GM23338 (cell line): ENCODE data around the gene GJD2. TPM values are rescaled to one million over a fixed set of nuclear protein-coding genes. Genes with fewer than 3 reads are reported as not detected.

ENCODE experiments used
- ATAC-seq: fragments of 200-7000 bp; cut with Tn5 transposase; 3 replicates; pipeline ENCODE4 v1.9.1; 2020
- DNase-seq: peaks from one replicate; pipeline ENCODE4 v3.0.0-alpha.2; 2015; ENCODE audit warnings: low spot score
- H2AFZ ChIP-seq: fragments of 200-600 bp; sonication (generic); 2 replicates; pipeline ENCODE4 v1.8.0; 2016; ENCODE audit warnings: antibody characterized with exemption, mild to moderate bottlenecking, moderate library complexity
- H3F3A ChIP-seq: fragments of 200-600 bp; sonication (generic); replicated peaks from 2 replicates; pipeline ENCODE4 v1.8.0; 2017; ENCODE audit warnings: antibody characterized with exemption, mixed run types, low read depth
- H3K27ac ChIP-seq: fragments of 200-600 bp; sonication (generic); 2 replicates; pipeline ENCODE4 v1.6.1; 2016; ENCODE audit warnings: low read depth
- H3K27me3 ChIP-seq: fragments of 200-600 bp; sonication (generic); 2 replicates; pipeline ENCODE4 v1.8.0; 2016; ENCODE audit warnings: mild to moderate bottlenecking, mixed run types, moderate library complexity; ENCODE audit not compliant: insufficient read depth
- H3K36me3 ChIP-seq: fragments of 200-600 bp; sonication (generic); 2 replicates; pipeline ENCODE4 v1.8.0; 2016; ENCODE audit warnings: mild to moderate bottlenecking; ENCODE audit not compliant: insufficient read depth
- H3K4me1 ChIP-seq: fragments of 200-600 bp; sonication (generic); 2 replicates; pipeline ENCODE4 v1.8.0; 2016; ENCODE audit warnings: mild to moderate bottlenecking, moderate library complexity; ENCODE audit not compliant: insufficient read depth
- H3K4me2 ChIP-seq: fragments of 200-600 bp; sonication (generic); 2 replicates; pipeline ENCODE4 v1.7.1; 2017; ENCODE audit warnings: mixed run types
- H3K4me3 ChIP-seq: fragments of 200-600 bp; sonication (generic); 2 replicates; pipeline ENCODE4 v1.6.1; 2016; ENCODE audit warnings: mixed run types
- H3K79me2 ChIP-seq: fragments of 200-600 bp; sonication (generic); replicated peaks from 2 replicates; pipeline ENCODE4 v1.8.0; 2017; ENCODE audit warnings: mild to moderate bottlenecking; ENCODE audit not compliant: insufficient read depth
- H3K9me2 ChIP-seq: fragments of 200-600 bp; sonication (generic); 2 replicates; pipeline ENCODE4 v1.8.0; 2017; ENCODE audit not compliant: insufficient read depth
- H4K20me1 ChIP-seq: fragments of 200-600 bp; sonication (generic); replicated peaks from 2 replicates; pipeline ENCODE4 v1.8.0; 2017; ENCODE audit warnings: mild to moderate bottlenecking; ENCODE audit not compliant: insufficient read depth
- H3K27ac Mint-ChIP-seq: 2 replicates; pipeline ENCODE4 v1.8.0; 2020; ENCODE audit warnings: inconsistent platforms, mild to moderate bottlenecking, moderate library complexity, mixed read lengths
- H3K27me3 Mint-ChIP-seq: 3 replicates; pipeline ENCODE4 v1.8.0; 2022; ENCODE audit warnings: low read depth, mild to moderate bottlenecking, moderate library complexity, mixed read lengths, inconsistent platforms; ENCODE audit not compliant: insufficient read depth, poor library complexity
- H3K36me3 Mint-ChIP-seq: 3 replicates; pipeline ENCODE4 v1.8.0; 2021; ENCODE audit warnings: low read depth, mild to moderate bottlenecking, inconsistent platforms, moderate library complexity, mixed read lengths
- H3K4me1 Mint-ChIP-seq: 3 replicates; pipeline ENCODE4 v1.8.0; 2020; ENCODE audit warnings: mild to moderate bottlenecking, inconsistent platforms, mixed read lengths
- H3K4me3 Mint-ChIP-seq: 3 replicates; pipeline ENCODE4 v1.8.0; 2021; ENCODE audit warnings: moderate library complexity, mild to moderate bottlenecking, inconsistent platforms, mixed read lengths
- H3K9me3 Mint-ChIP-seq: 3 replicates; pipeline ENCODE4 v1.8.0; 2020; ENCODE audit warnings: moderate library complexity, mild to moderate bottlenecking, inconsistent platforms, mixed read lengths
- EZH2phosphoT487 ChIP-seq: fragments of 200-600 bp; sonication (generic); IDR thresholded peaks from one replicate; pipeline ENCODE4 v1.8.1; 2018; ENCODE audit warnings: antibody characterized with exemption; ENCODE audit not compliant: unreplicated experiment
- POLR2AphosphoS5 ChIP-seq: IDR thresholded peaks from 2 replicates; pipeline ENCODE4 v1.6.1; 2016; ENCODE audit warnings: antibody characterized with exemption, low read depth
- polyA plus RNA-seq: library from polyadenylated mRNA; unstranded; fragments of >200 nt; fragmentation: Nextera tagmentation; extraction: Ambion mirVana; gene quantifications from 2 replicates; pipeline ENCODE4 v1.2.1, GENCODE V29; 2016
- total RNA-seq: library from RNA; depleted of rRNA; stranded (reverse); fragments of >200 nt; shearing (Covaris generic); gene quantifications from 2 replicates; pipeline ENCODE4 v1.2.3, GENCODE V29; 2014
- TF ChIP-seq, protein P1 (sequence below), 2 experiments: fragments of 200-600 bp in 1 of 2; sonication (generic) in 1 of 2; conservative IDR thresholded peaks; 2 replicates each; pipeline versions ENCODE4 v1.5.1 to v1.6.1; 2016 to 2017; ENCODE audit warnings: antibody characterized with exemption in 2 of 2, low read depth in 2 of 2, mild to moderate bottlenecking in 2 of 2, moderate library complexity in 1 of 2
- TF ChIP-seq, protein P2 (sequence below): fragments of 250-450 bp; sonication (Bioruptor Pico); IDR thresholded peaks from 2 replicates; pipeline ENCODE4 v1.5.0; 2020; ENCODE audit warnings: mild to moderate bottlenecking, moderate library complexity

Gene GJD2
- total and polyA plus RNA-seq, 2 experiments from 2014 or later = 0.29 to 0.63 TPM

DNA sequence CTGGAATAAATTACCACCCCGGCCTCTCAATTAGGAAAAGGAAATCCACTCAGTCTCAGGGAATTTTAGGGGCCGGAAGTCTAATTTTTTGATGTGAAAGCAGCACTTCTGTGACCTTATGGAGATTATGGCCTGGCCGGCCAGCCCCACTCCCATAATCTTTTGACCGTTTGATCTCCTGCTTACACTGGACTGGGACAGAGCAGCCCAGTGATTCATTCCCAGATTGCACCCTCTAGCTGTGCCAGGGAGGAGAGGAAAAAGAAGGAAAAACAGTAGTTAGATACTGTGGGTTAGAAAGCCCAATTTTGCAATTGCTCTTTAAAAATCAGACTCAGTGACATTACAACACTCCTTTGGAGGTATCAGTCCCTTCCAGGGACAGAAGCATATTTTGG is 32.4 kb downstream of the GJD2 start:
- H3K4me3 Mint-ChIP-seq = peak overlapping the region; percentile 63
- peak; percentile 20 for DNase-seq
- Histone ChIP-seq H3K27me3 (no peaks in the 10 kb centered on the region), H4K20me1 (no peaks in the 10 kb centered on the region), H3K9me2 (no peaks in the 10 kb centered on the region), H3F3A (no peaks in the 10 kb centered on the region), H2AFZ (peak overlapping the region; percentile 93), H3K36me3 (no peaks in the 10 kb centered on the region), H3K4me1 (peaks cover 40% of the 10 kb centered on the region), H3K4me2 (peak overlapping the region; percentile 67), H3K4me3 (peak overlapping the region; percentile 47), H3K79me2 (no peaks in the 10 kb centered on the region), H3K27ac (no peak overlapping the region)
- peaks cover 9% of the 10 kb centered on the region; the same call in 2 of the 3 replicates for H3K9me3 Mint-ChIP-seq
- peaks cover 2% of the 10 kb centered on the region for H3K27me3 Mint-ChIP-seq
- 0 out of 3 replicates have a peak, but pooled peaks cover 4% of the 10 kb centered on the region for H3K36me3 Mint-ChIP-seq
- H3K27ac Mint-ChIP-seq = no peak overlapping the region; the same call in 1 of the 2 replicates
- no peak for TF ChIP-seq EZH2phosphoT487
- TF ChIP-seq, protein P1, sequence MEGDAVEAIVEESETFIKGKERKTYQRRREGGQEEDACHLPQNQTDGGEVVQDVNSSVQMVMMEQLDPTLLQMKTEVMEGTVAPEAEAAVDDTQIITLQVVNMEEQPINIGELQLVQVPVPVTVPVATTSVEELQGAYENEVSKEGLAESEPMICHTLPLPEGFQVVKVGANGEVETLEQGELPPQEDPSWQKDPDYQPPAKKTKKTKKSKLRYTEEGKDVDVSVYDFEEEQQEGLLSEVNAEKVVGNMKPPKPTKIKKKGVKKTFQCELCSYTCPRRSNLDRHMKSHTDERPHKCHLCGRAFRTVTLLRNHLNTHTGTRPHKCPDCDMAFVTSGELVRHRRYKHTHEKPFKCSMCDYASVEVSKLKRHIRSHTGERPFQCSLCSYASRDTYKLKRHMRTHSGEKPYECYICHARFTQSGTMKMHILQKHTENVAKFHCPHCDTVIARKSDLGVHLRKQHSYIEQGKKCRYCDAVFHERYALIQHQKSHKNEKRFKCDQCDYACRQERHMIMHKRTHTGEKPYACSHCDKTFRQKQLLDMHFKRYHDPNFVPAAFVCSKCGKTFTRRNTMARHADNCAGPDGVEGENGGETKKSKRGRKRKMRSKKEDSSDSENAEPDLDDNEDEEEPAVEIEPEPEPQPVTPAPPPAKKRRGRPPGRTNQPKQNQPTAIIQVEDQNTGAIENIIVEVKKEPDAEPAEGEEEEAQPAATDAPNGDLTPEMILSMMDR (conservative IDR thresholded peaks at IDR 0.05; ENCODE audit: low read depth in 2 of 2) = 0 out of 4 replicates have a peak, but pooled peaks of 1 of the 2 experiments have one; percentile 3
- peaks cover 29% of the 10 kb centered on the region for H3K4me1 Mint-ChIP-seq
- peak; percentile 48 for ATAC-seq

DNA sequence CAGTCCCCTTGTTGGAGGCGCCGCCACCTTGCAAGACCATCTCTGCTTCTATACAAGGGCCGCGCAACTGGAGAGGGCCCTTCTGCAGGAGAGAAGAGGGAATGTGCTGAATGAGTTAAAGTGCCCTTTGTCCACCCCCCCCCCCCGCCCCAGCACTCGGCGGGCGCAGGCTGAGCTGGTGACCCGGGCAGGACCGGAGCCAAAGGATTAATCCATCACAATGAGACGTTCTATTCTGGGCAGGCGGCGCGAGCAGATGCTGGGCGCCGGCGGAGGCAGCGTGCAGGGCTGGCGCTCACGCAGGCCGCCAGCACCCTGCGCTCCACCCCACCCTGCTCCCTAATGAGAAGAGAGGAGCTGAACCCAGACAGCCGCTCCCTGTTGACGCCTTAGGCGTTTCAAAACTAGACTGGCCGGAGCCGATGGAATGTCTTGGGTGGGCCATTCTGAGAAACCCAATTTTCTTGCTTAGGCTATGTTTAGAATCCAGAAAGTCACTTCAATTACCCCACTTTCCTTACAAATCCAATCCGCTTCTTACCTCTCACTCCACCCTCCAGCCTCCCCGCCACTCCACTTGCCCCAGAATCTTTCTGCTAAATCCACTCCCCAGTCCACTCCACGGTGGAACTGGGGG is 32.9 kb downstream of the GJD2 start:
- TF ChIP-seq, protein P2, sequence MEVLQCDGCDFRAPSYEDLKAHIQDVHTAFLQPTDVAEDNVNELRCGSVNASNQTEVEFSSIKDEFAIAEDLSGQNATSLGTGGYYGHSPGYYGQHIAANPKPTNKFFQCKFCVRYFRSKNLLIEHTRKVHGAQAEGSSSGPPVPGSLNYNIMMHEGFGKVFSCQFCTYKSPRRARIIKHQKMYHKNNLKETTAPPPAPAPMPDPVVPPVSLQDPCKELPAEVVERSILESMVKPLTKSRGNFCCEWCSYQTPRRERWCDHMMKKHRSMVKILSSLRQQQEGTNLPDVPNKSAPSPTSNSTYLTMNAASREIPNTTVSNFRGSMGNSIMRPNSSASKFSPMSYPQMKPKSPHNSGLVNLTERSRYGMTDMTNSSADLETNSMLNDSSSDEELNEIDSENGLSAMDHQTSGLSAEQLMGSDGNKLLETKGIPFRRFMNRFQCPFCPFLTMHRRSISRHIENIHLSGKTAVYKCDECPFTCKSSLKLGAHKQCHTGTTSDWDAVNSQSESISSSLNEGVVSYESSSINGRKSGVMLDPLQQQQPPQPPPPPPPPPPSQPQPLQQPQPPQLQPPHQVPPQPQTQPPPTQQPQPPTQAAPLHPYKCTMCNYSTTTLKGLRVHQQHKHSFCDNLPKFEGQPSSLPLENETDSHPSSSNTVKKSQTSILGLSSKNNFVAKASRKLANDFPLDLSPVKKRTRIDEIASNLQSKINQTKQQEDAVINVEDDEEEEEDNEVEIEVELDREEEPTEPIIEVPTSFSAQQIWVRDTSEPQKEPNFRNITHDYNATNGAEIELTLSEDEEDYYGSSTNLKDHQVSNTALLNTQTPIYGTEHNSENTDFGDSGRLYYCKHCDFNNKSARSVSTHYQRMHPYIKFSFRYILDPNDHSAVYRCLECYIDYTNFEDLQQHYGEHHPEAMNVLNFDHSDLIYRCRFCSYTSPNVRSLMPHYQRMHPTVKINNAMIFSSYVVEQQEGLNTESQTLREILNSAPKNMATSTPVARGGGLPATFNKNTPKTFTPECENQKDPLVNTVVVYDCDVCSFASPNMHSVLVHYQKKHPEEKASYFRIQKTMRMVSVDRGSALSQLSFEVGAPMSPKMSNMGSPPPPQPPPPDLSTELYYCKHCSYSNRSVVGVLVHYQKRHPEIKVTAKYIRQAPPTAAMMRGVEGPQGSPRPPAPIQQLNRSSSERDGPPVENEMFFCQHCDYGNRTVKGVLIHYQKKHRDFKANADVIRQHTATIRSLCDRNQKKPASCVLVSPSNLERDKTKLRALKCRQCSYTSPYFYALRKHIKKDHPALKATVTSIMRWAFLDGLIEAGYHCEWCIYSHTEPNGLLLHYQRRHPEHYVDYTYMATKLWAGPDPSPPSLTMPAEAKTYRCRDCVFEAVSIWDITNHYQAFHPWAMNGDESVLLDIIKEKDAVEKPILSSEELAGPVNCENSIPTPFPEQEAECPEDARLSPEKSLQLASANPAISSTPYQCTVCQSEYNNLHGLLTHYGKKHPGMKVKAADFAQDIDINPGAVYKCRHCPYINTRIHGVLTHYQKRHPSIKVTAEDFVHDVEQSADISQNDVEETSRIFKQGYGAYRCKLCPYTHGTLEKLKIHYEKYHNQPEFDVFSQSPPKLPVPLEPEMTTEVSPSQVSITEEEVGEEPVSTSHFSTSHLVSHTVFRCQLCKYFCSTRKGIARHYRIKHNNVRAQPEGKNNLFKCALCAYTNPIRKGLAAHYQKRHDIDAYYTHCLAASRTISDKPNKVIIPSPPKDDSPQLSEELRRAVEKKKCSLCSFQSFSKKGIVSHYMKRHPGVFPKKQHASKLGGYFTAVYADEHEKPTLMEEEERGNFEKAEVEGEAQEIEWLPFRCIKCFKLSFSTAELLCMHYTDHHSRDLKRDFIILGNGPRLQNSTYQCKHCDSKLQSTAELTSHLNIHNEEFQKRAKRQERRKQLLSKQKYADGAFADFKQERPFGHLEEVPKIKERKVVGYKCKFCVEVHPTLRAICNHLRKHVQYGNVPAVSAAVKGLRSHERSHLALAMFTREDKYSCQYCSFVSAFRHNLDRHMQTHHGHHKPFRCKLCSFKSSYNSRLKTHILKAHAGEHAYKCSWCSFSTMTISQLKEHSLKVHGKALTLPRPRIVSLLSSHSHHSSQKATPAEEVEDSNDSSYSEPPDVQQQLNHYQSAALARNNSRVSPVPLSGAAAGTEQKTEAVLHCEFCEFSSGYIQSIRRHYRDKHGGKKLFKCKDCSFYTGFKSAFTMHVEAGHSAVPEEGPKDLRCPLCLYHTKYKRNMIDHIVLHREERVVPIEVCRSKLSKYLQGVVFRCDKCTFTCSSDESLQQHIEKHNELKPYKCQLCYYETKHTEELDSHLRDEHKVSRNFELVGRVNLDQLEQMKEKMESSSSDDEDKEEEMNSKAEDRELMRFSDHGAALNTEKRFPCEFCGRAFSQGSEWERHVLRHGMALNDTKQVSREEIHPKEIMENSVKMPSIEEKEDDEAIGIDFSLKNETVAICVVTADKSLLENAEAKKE (CRISPR knock-in tag) = no peak
- peak; percentile 58 for TF ChIP-seq POLR2AphosphoS5
- no peaks in the 10 kb centered on the region for H3K79me2 ChIP-seq
- peaks cover 27% of the 10 kb centered on the region for H3K4me1 Mint-ChIP-seq
- no peaks in the 10 kb centered on the region for H4K20me1 ChIP-seq
- H3K4me3 Mint-ChIP-seq = peak overlapping the region; percentile 63
- no peak overlapping the region for H3K27ac ChIP-seq
- peaks cover 4% of the 10 kb centered on the region; the same call in 2 of the 3 replicates for H3K9me3 Mint-ChIP-seq
- peaks cover 36% of the 10 kb centered on the region for H3K4me1 ChIP-seq
- DNase-seq (peak; percentile 79), ATAC-seq (peak; percentile 95)
- H3K36me3 ChIP-seq = no peaks in the 10 kb centered on the region
- H3K36me3 Mint-ChIP-seq = 0 out of 3 replicates have a peak, but pooled peaks cover under 1% of the 10 kb centered on the region
- peak overlapping the region; percentile 47 for H3K4me3 ChIP-seq
- peaks cover 2% of the 10 kb centered on the region for H3K27me3 Mint-ChIP-seq
- no peaks in the 10 kb centered on the region for H3F3A ChIP-seq
- peak overlapping the region; percentile 67 for H3K4me2 ChIP-seq
- peak overlapping the region; percentile 93 for H2AFZ ChIP-seq
- no peak overlapping the region; the same call in 1 of the 2 replicates for H3K27ac Mint-ChIP-seq
- H3K9me2 ChIP-seq = no peaks in the 10 kb centered on the region
- no peaks in the 10 kb centered on the region for H3K27me3 ChIP-seq
